K562 (cell line): Measurements from ENCODE around the gene CCNL2. TPM values are rescaled to one million over a fixed set of nuclear protein-coding genes. Genes with fewer than 3 reads are reported as not detected.

Experiments
- ATF1 ChIP-seq, 2 experiments: fragments of 450-650 bp in 1 of 2; IDR thresholded peaks; 2 replicates each; pipeline ENCODE4 v1.6.1; 2016; ENCODE audit warnings: missing compliant biosample characterization in 1 of 2, missing genetic modification characterization in 1 of 2
- POLR2A ChIP-seq: fragments of 450-650 bp; conservative IDR thresholded peaks from 2 replicates; pipeline ENCODE4 v1.6.1; 2016
- TOE1 ChIP-seq, 2 experiments: fragments of 450-650 bp in 1 of 2; sonication (generic) in 1 of 2; formaldehyde crosslinking in 1 of 2; IDR thresholded peaks; 2 replicates each; pipeline versions ENCODE4 v1.7.1 to v1.8.0; 2016 to 2022; ENCODE audit warnings: borderline replicate concordance in 2 of 2, mild to moderate bottlenecking in 2 of 2, antibody characterized with exemption in 1 of 2, inconsistent platforms in 1 of 2, low read depth in 1 of 2, missing genetic modification reagents in 1 of 2, moderate library complexity in 1 of 2
- WHSC1 ChIP-seq: IDR thresholded peaks from one replicate; pipeline ENCODE4 v1.6.1; 2012; ENCODE audit warnings: low read length, control low read depth, inconsistent platforms
- polyA plus RNA-seq, 8 experiments: library from polyadenylated mRNA; depleted of rRNA in 4 of 8; stranded (reverse) in 5 of 8; unstranded in 3 of 8; fragments of >200 nt; fragmentation: Nextera tagmentation in 2 of 8; fragmentation: Illumina TruSeq in 1 of 8; extraction: Ambion mirVana in 2 of 8; extraction: Trizol in 1 of 8; gene quantifications; 2 replicates each; pipeline versions ENCODE4 v1.2.1 to v1.2.3, GENCODE V29; 2011 to 2014; ENCODE audit warnings: inconsistent platforms in 1 of 8, missing spikeins in 1 of 8
- total RNA-seq, 7 experiments: library from RNA; depleted of rRNA in 6 of 7; stranded (reverse); fragments of >200 nt in 6 of 7; fragmentation: Illumina TruSeq in 2 of 7; extraction: Trizol in 2 of 7; gene quantifications; 2 replicates each; pipeline versions ENCODE4 v1.2.1 to v1.2.3, GENCODE V29; 2011 to 2021; ENCODE audit warnings: low replicate concordance in 1 of 7
- TF ChIP-seq, protein P1 (sequence below), 2 experiments: fragments of 450-650 bp; formaldehyde crosslinking in 1 of 2; IDR thresholded peaks; 2 replicates each; pipeline versions ENCODE4 v1.4.0 to v1.6.1; 2014 to 2020; ENCODE audit warnings: mild to moderate bottlenecking in 2 of 2, borderline replicate concordance in 1 of 2, low read depth in 1 of 2
- TF ChIP-seq, protein P2 (sequence below): fragments of 150-350 bp; IDR thresholded peaks from 2 replicates; pipeline ENCODE4 v1.6.1; 2014; ENCODE audit warnings: low read depth, mild to moderate bottlenecking, low read length, borderline replicate concordance

Gene CCNL2
- total and polyA plus RNA-seq, 9 of the 15 experiments (the other 6 are each of a cell fraction or from before 2014, with no cell fraction given), result 2.8 to 287 (median 94.5) TPM

DNA sequence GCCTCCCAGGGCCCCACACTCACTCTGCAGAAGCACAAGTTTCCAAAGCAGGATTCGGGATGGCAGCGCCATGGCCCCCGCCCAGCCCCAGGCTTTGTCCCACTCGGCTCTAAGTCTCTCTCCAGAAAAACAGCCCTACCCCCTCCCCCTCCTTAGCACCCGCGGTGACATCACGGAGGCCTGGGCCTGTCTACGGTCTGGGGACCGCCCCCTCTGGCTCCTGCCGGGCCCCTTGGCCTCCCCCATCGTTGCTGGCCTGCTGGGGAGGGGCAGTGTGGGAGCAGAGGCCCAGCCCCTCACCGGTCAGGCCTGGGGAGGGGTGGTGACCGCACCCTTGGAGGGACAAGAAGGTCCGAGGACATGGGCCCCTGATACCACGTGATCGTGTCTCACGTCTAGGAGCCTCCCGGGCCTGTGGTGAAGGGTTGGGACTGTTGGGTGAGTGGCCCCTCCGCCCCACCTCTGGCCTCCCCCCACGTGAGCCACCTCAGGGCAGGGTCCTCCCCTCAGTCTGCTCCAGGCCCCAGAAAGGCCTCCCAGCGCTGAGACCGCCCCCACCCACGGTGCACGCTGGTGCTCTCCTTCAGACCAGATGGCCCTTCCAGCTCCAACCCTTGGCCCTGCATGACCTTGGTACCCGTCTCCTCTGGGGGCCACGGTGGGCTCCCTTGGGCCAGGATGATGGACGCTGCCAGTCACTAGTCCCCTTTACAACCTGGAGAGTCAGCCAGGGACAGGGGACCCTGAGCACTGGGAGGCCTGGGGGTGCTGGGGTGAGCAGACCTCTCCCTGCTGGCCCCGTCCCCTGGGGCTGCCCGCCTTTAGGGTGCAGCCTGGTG, 40.5 kb downstream of the CCNL2 start, which contains the start of gene MXRA8 (continued):
- TF ChIP-seq, protein P1, sequence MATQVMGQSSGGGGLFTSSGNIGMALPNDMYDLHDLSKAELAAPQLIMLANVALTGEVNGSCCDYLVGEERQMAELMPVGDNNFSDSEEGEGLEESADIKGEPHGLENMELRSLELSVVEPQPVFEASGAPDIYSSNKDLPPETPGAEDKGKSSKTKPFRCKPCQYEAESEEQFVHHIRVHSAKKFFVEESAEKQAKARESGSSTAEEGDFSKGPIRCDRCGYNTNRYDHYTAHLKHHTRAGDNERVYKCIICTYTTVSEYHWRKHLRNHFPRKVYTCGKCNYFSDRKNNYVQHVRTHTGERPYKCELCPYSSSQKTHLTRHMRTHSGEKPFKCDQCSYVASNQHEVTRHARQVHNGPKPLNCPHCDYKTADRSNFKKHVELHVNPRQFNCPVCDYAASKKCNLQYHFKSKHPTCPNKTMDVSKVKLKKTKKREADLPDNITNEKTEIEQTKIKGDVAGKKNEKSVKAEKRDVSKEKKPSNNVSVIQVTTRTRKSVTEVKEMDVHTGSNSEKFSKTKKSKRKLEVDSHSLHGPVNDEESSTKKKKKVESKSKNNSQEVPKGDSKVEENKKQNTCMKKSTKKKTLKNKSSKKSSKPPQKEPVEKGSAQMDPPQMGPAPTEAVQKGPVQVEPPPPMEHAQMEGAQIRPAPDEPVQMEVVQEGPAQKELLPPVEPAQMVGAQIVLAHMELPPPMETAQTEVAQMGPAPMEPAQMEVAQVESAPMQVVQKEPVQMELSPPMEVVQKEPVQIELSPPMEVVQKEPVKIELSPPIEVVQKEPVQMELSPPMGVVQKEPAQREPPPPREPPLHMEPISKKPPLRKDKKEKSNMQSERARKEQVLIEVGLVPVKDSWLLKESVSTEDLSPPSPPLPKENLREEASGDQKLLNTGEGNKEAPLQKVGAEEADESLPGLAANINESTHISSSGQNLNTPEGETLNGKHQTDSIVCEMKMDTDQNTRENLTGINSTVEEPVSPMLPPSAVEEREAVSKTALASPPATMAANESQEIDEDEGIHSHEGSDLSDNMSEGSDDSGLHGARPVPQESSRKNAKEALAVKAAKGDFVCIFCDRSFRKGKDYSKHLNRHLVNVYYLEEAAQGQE (IDR thresholded peaks at IDR 0.05; ENCODE audit: borderline replicate concordance), result peak; percentile 62; the same call in 1 of the 2 replicates
- TF ChIP-seq, protein P1 (CRISPR knock-in tag; IDR thresholded peaks at IDR 0.05; ENCODE audit: low read depth), result no peak
- TF ChIP-seq TOE1 (IDR thresholded peaks at IDR 0.05; ENCODE audit: borderline replicate concordance) (peak; percentile 97), TOE1 (CRISPR knock-in tag; IDR thresholded peaks at IDR 0.05; ENCODE audit: borderline replicate concordance, low read depth) (no peak), WHSC1 (no peak), ATF1 (CRISPR knock-in tag; IDR thresholded peaks at IDR 0.05) (no peak), ATF1 (tag; IDR thresholded peaks at IDR 0.05) (peak; percentile 89), POLR2A (peak; percentile 50; the same call in 1 of the 2 replicates)
- TF ChIP-seq, protein P2, sequence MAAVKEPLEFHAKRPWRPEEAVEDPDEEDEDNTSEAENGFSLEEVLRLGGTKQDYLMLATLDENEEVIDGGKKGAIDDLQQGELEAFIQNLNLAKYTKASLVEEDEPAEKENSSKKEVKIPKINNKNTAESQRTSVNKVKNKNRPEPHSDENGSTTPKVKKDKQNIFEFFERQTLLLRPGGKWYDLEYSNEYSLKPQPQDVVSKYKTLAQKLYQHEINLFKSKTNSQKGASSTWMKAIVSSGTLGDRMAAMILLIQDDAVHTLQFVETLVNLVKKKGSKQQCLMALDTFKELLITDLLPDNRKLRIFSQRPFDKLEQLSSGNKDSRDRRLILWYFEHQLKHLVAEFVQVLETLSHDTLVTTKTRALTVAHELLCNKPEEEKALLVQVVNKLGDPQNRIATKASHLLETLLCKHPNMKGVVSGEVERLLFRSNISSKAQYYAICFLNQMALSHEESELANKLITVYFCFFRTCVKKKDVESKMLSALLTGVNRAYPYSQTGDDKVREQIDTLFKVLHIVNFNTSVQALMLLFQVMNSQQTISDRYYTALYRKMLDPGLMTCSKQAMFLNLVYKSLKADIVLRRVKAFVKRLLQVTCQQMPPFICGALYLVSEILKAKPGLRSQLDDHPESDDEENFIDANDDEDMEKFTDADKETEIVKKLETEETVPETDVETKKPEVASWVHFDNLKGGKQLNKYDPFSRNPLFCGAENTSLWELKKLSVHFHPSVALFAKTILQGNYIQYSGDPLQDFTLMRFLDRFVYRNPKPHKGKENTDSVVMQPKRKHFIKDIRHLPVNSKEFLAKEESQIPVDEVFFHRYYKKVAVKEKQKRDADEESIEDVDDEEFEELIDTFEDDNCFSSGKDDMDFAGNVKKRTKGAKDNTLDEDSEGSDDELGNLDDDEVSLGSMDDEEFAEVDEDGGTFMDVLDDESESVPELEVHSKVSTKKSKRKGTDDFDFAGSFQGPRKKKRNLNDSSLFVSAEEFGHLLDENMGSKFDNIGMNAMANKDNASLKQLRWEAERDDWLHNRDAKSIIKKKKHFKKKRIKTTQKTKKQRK, result no peak
